Testis (tissue), 3 donors: ENCODE data around the gene IL1RAPL1. TPM values are rescaled to one million over a fixed set of nuclear protein-coding genes. Genes with fewer than 3 reads are reported as not detected.

Experiments
- DNase-seq: peaks from one replicate; pipeline ENCODE4 v3.0.0-alpha.2; 2019
- H3K27ac ChIP-seq, 2 donors: fragments of 200-600 bp; sonication (generic); one replicate each; pipeline ENCODE4 v1.5.1; 2019
- H3K27me3 ChIP-seq: fragments of 200-600 bp; sonication (generic); one replicate; pipeline ENCODE4 v1.5.1; 2019
- H3K36me3 ChIP-seq: fragments of 200-600 bp; sonication (generic); one replicate; pipeline ENCODE4 v1.5.1; 2017; ENCODE audit warnings: low read depth; ENCODE audit errors: missing control alignments
- H3K4me1 ChIP-seq: fragments of 200-600 bp; sonication (generic); one replicate; pipeline ENCODE4 v1.5.1; 2019
- H3K4me3 ChIP-seq, 2 donors: fragments of 200-600 bp; sonication (generic); one replicate each; pipeline ENCODE4 v1.5.1; 2017 to 2019
- H3K9me3 ChIP-seq: fragments of 200-600 bp; sonication (generic); one replicate; pipeline ENCODE4 v1.5.1; 2017
- POLR2A ChIP-seq: fragments of 450-650 bp; IDR thresholded peaks from one replicate; pipeline ENCODE4 v1.6.1; 2017; ENCODE audit warnings: antibody characterized with exemption, mild to moderate bottlenecking, moderate library complexity
- WGBS, 2 donors: methylation state at CpG; one replicate each; pipeline ENCODE4 v1.1.5; 2018; 5-methylcytosine and 5-hydroxymethylcytosine counted together
- intact Hi-C: fragments of 100-400 bp; cut with DNase I; formaldehyde crosslinking; loops from one replicate; pipeline ENCODE4 v1.15.1; 2023; ENCODE audit warnings: low total_unique reads
- polyA plus RNA-seq: library from polyadenylated mRNA; stranded (reverse); fragments of 350-450 nt; fragmentation: Illumina TruSeq; extraction: RNeasy Lipid Tissue Mini Kit (QIAGEN cat#74804); gene quantifications from one replicate; pipeline ENCODE4 v1.2.3, GENCODE V29; 2014; ENCODE audit warnings: low read depth, low replicate concordance; ENCODE audit not compliant: insufficient read depth
- total RNA-seq, 2 donors: library from RNA; depleted of rRNA; stranded (reverse); fragments of >200 nt; gene quantifications; one replicate each; pipeline ENCODE4 v1.2.3, GENCODE V29; 2016
- TF ChIP-seq, protein P1 (sequence below), 3 experiments: fragments of 450-650 bp in 2 of 3; fragments of 200-600 bp in 1 of 3; sonication (generic) in 1 of 3; IDR thresholded peaks; one replicate each; pipeline ENCODE4 v1.5.1; 2016 to 2019; ENCODE audit warnings: antibody characterized with exemption in 3 of 3, mild to moderate bottlenecking in 2 of 3, moderate library complexity in 1 of 3

The IL1RAPL1 gene
- total and polyA plus RNA-seq, 3 donors from 2014 or later, result 0.13 to 0.94 (median 0.93) TPM

DNA sequence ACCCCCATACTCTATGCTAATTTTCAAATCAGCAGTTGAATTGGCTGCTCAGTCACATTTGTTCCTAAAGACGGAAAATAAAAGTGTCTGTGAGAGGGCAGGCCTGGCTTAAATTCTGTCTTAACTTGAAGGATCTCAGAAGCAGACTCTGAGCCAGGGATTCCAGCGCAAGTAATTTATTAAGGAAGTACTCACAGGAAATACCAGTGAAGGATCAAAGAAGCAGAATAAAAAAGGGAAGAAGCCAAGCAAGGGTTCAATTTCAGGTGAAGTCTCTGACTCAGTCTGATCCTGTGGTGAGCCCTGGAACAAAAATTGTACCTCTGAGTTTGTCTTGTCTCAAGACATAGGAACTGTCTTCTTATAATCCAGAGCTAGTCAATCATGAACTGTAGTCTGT is 52.2 kb downstream of the IL1RAPL1 start:
- Histone ChIP-seq H3K27ac (no peak overlapping the region), H3K27me3 (no peaks in the 10 kb centered on the region), H3K4me3 (no peak overlapping the region), H3K9me3 (no peaks in the 10 kb centered on the region), H3K36me3 (no peaks in the 10 kb centered on the region), H3K4me1 (no peaks in the 10 kb centered on the region)
- intact Hi-C loops, result no loop called here
- 55 to 65% methylated on average over 2 of the region's 2 CpGs for WGBS, 2 donors
- TF ChIP-seq POLR2A, result no peak
- TF ChIP-seq, protein P1, sequence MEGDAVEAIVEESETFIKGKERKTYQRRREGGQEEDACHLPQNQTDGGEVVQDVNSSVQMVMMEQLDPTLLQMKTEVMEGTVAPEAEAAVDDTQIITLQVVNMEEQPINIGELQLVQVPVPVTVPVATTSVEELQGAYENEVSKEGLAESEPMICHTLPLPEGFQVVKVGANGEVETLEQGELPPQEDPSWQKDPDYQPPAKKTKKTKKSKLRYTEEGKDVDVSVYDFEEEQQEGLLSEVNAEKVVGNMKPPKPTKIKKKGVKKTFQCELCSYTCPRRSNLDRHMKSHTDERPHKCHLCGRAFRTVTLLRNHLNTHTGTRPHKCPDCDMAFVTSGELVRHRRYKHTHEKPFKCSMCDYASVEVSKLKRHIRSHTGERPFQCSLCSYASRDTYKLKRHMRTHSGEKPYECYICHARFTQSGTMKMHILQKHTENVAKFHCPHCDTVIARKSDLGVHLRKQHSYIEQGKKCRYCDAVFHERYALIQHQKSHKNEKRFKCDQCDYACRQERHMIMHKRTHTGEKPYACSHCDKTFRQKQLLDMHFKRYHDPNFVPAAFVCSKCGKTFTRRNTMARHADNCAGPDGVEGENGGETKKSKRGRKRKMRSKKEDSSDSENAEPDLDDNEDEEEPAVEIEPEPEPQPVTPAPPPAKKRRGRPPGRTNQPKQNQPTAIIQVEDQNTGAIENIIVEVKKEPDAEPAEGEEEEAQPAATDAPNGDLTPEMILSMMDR (IDR thresholded peaks at IDR 0.05), result no peak
- no peak for DNase-seq

DNA sequence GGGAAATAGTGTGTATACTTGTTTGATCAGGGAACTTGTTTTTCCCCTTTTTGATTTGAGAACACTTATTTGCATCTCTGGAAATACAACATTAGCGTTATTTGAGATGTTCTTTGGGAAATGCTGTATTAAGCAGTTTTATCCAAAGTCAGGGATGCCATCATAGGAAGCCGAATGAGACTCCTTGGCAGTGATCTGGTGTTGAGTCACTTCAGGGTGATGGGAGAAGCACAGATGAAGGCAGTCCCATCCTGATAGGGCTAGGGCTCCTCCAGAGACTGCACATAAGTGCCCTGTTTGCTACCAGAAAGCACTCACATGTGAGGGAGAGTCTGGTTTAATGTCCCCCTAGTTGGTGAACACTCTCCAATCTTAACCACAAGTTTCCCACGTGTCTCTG is 62.3 kb downstream of the IL1RAPL1 start:
- no peaks in the 10 kb centered on the region for H3K4me1 ChIP-seq
- no peak overlapping the region for H3K27ac ChIP-seq
- intact Hi-C loops, result no loop called here
- DNase-seq, result no peak
- no peaks in the 10 kb centered on the region for H3K9me3 ChIP-seq
- WGBS, 2 donors, result 83 to 91% methylated on average over 3 of the region's 3 CpGs
- no peak overlapping the region for H3K4me3 ChIP-seq
- H3K36me3 ChIP-seq, result no peaks in the 10 kb centered on the region
- TF ChIP-seq, protein P1 (IDR thresholded peaks at IDR 0.05), result no peak
- no peak for TF ChIP-seq POLR2A
- H3K27me3 ChIP-seq, result no peaks in the 10 kb centered on the region

DNA sequence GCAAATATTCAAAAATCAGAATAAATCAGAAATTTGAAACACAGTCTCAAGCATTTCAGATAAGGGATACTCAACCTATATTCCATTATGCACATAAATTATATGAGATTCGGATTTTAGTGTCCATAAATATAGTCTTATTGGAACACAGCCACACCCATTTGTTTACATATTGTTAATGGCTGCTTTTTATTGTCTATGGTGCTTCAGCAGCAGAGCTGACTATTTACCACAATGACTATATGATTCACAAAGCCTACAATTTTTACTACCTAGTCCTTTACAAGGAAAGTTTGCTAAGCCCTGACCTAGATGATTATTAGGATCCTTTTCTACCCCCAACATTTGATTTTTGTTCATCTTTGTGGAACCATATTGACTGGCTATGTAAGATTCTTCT is 63.9 kb downstream of the IL1RAPL1 start:
- TF ChIP-seq, protein P1 (IDR thresholded peaks at IDR 0.05), result no peak
- no peak for TF ChIP-seq POLR2A
- no peak for DNase-seq
- no peak overlapping the region for H3K4me3 ChIP-seq
- no peaks in the 10 kb centered on the region for H3K27me3 ChIP-seq
- H3K9me3 ChIP-seq, result no peaks in the 10 kb centered on the region
- H3K27ac ChIP-seq, result no peak overlapping the region
- H3K36me3 ChIP-seq, result no peaks in the 10 kb centered on the region
- intact Hi-C loops, result no loop called here
- 86 to 100% methylated on average over 1 of the region's 1 CpG for WGBS, 2 donors
- no peaks in the 10 kb centered on the region for H3K4me1 ChIP-seq

DNA sequence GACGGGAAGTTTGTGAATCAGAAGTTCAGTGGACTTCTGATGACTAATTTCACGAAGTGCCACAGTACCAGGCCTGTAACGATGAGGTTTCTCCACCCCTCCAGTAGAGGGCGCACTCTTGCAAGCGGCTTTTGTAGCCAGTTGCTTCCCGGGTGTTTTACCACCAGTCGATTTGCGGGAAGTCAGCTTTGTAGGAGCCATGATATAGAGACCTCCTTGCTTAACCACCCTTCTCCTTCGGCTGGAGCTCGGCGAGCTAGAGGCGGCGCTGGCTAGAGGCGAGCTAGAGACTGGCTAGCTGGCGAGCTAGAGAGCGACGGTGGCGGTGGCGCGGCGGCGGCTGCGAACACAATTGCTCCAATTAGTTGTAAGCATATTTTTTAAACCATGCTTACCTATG is 72.0 kb downstream of the IL1RAPL1 start:
- TF ChIP-seq, protein P1 (IDR thresholded peaks at IDR 0.05), result peak in 1 of 3 experiments; percentile 11
- TF ChIP-seq POLR2A, result no peak
- Histone ChIP-seq H3K27ac (no peak overlapping the region), H3K27me3 (no peaks in the 10 kb centered on the region), H3K9me3 (no peaks in the 10 kb centered on the region), H3K4me1 (no peaks in the 10 kb centered on the region), H3K4me3 (peak overlapping the region in 1 of 2 donors; percentile 18), H3K36me3 (no peaks in the 10 kb centered on the region)
- intact Hi-C loops, result no loop called here
- peak; percentile 28 for DNase-seq
- WGBS, 2 donors, result 47 to 78% methylated on average over 22 to 23 of the region's 23 CpGs

DNA sequence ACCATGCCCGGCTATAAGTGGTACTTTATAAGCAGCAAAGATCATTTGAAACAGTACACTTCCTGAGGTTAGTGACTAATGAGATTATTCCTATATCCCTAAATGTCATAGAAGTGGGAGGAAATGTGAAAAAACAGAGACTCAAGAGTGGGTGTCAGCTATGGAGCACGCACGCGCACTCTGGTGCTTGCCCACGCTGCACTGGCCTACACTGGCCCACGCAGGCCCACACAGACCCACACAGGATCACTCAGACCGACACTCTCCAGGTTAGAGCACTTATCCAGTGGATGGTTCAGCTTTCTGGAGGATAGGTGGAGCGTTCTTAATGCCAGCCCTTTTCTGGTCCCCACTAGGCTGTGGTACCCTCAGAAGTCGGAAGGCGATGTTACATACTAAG is 78.5 kb downstream of the IL1RAPL1 start:
- intact Hi-C loops, result no loop called here
- Histone ChIP-seq H3K27ac (no peak overlapping the region), H3K4me3 (no peak overlapping the region), H3K36me3 (no peaks in the 10 kb centered on the region), H3K9me3 (no peaks in the 10 kb centered on the region), H3K27me3 (no peaks in the 10 kb centered on the region), H3K4me1 (no peaks in the 10 kb centered on the region)
- TF ChIP-seq, protein P1 (IDR thresholded peaks at IDR 0.05), result no peak
- TF ChIP-seq POLR2A, result no peak
- DNase-seq, result no peak
- 94% methylated on average over 8 of the region's 10 CpGs; no CpG with 5 or more reads in 1 of the 2 donors for WGBS, 2 donors
